HEK293T (cell line): Measurements from ENCODE around the gene NDUFB3.

Experiments
- CTCF ChIA-PET: fragments of 350-600 bp; formaldehyde crosslinking; extraction: SDS; loops from one replicate; lab custom pipeline; 2021; ENCODE audit warnings: antibody characterized with exemption, inconsistent platforms; lab: Yijun Ruan, JAX
- POLR2A ChIA-PET: fragments of 350-600 bp; formaldehyde crosslinking; extraction: SDS; loops from one replicate; lab custom pipeline; 2020; ENCODE audit warnings: antibody characterized with exemption, inconsistent platforms; lab: Yijun Ruan, JAX
- DNase-seq: peaks from one replicate; pipeline ENCODE4 v3.0.0; 2012; ENCODE audit warnings: mixed read lengths; ENCODE audit errors: extremely low spot score
- ARNT ChIP-seq: fragments of 450-650 bp; IDR thresholded peaks from 2 replicates; pipeline ENCODE4 v1.6.1; 2017; ENCODE audit warnings: mild to moderate bottlenecking
- BHLHE40 ChIP-seq: fragments of 450-650 bp; IDR thresholded peaks from 2 replicates; pipeline ENCODE4 v1.6.1; 2016; ENCODE audit warnings: mild to moderate bottlenecking, moderate library complexity, borderline replicate concordance
- CTBP1 ChIP-seq: fragments of 450-650 bp; IDR thresholded peaks from 2 replicates; pipeline ENCODE4 v1.6.1; 2016; ENCODE audit warnings: borderline replicate concordance
- ELF4 ChIP-seq: fragments of 450-650 bp; IDR thresholded peaks from 2 replicates; pipeline ENCODE4 v1.6.1; 2017; ENCODE audit warnings: antibody characterized with exemption
- FOXA1 ChIP-seq: fragments of 450-650 bp; IDR thresholded peaks from 2 replicates; pipeline ENCODE4 v1.6.1; 2016; ENCODE audit warnings: mild to moderate bottlenecking
- FOXK2 ChIP-seq: fragments of 450-650 bp; IDR thresholded peaks from 2 replicates; pipeline ENCODE4 v1.6.1; 2016; ENCODE audit warnings: mild to moderate bottlenecking
- FOXM1 ChIP-seq: fragments of 450-650 bp; IDR thresholded peaks from 2 replicates; pipeline ENCODE4 v1.6.1; 2017; ENCODE audit warnings: mild to moderate bottlenecking, borderline replicate concordance
- HDGF ChIP-seq: fragments of 450-650 bp; IDR thresholded peaks from 2 replicates; pipeline ENCODE4 v1.6.1; 2017; ENCODE audit warnings: antibody characterized with exemption, borderline replicate concordance
- L3MBTL2 ChIP-seq: fragments of 450-650 bp; conservative IDR thresholded peaks from 2 replicates; pipeline ENCODE4 v1.6.1; 2016; ENCODE audit warnings: mild to moderate bottlenecking
- LEF1 ChIP-seq: fragments of 450-650 bp; IDR thresholded peaks from 2 replicates; pipeline ENCODE4 v1.6.1; 2017; ENCODE audit warnings: mild to moderate bottlenecking, borderline replicate concordance
- NFRKB ChIP-seq: fragments of 450-650 bp; IDR thresholded peaks from 2 replicates; pipeline ENCODE4 v1.6.1; 2016; ENCODE audit warnings: mild to moderate bottlenecking, moderate library complexity
- SP1 ChIP-seq: fragments of 450-650 bp; IDR thresholded peaks from 2 replicates; pipeline ENCODE4 v1.6.1; 2017
- SUZ12 ChIP-seq: fragments of 450-650 bp; IDR thresholded peaks from 2 replicates; pipeline ENCODE4 v1.6.1; 2016; ENCODE audit warnings: mild to moderate bottlenecking
- TARDBP ChIP-seq: fragments of 450-650 bp; IDR thresholded peaks from 2 replicates; pipeline ENCODE4 v1.6.1; 2016
- ZNF384 ChIP-seq: fragments of 450-650 bp; IDR thresholded peaks from 2 replicates; pipeline ENCODE4 v1.6.1; 2016
- TF ChIP-seq, protein P1 (sequence below): fragments of 450-650 bp; IDR thresholded peaks from 2 replicates; pipeline ENCODE4 v1.6.1; 2016

Gene NDUFB3

DNA sequence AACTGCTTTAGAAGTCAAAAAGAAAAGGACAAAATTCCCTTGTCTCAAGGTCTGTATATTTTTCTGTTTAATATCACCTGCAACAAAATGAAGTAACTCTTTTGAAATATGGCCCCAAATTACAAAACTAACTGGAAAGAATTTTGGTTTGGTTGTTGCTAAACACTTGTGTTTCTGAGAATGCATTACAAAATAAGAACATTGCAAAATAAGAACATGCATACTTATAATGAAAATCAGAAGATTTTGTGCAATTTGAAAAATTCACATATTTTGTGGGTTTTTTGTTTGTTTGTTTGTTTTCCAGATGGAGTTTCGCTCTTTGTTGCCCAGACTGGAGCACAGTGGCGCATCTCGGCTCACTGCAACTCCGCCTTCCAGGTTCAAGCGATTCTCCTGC, 21.8 kb downstream of the NDUFB3 start:
- CTCF ChIA-PET: no interaction called here
- POLR2A ChIA-PET: no interaction called here
- no peak for DNase-seq
- no peak for TF ChIP-seq L3MBTL2
- TF ChIP-seq HDGF: no peak
- TF ChIP-seq BHLHE40: no peak
- TF ChIP-seq FOXK2: no peak
- TF ChIP-seq FOXA1: no peak

DNA sequence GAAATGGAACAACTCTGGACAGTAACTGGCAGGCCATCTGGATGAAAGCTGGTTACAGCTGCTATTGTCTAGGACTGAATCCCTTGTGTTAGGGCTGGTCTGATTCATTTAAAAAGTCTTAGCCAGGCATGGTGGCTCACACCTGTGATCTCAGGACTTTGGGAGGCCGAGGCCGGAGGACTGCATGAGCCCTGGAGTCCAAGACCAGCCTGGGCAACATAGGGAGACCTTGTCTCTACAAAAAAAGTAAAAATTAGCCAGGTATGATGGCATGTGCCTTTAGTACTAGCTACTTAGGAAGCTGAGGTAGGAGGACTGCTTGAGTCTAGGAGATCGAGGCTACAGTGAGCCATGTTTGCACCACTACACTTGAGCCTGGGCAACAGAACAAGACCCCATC, 28.7 kb downstream of the NDUFB3 start:
- ChIA-PET CTCF (no interaction called here), POLR2A (no interaction called here)
- TF ChIP-seq HDGF (no peak), LEF1 (no peak), BHLHE40 (no peak), SP1 (no peak), FOXK2 (no peak), FOXA1 (no peak), ELF4 (no peak), TARDBP (no peak), SUZ12 (no peak), ARNT (no peak)
- TF ChIP-seq, protein P1, sequence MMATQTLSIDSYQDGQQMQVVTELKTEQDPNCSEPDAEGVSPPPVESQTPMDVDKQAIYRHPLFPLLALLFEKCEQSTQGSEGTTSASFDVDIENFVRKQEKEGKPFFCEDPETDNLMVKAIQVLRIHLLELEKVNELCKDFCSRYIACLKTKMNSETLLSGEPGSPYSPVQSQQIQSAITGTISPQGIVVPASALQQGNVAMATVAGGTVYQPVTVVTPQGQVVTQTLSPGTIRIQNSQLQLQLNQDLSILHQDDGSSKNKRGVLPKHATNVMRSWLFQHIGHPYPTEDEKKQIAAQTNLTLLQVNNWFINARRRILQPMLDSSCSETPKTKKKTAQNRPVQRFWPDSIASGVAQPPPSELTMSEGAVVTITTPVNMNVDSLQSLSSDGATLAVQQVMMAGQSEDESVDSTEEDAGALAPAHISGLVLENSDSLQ: no peak
- no peak for DNase-seq

DNA sequence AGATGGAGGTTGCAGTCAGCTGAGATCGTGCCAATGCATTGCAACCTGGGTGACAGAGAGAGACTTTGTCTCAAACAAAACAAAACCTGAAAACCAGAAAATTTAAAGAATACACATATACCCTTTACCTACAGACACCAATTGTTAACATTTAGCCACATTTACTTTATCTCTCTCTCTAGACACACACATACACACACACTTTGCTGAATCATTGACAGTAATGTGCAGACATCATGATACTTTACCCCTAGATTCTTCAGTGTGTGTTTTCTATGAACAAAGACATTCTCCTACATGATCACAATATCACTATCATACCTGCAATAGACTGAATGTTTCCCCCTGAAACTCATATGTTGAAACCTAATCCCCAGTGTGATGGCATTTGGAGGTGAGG, 34.0 kb downstream of the NDUFB3 start:
- no peak for DNase-seq
- TF ChIP-seq HDGF (no peak), NFRKB (no peak)
- ChIA-PET POLR2A (interaction anchor here (1.1 to 1.2 kb wide), 2 partner anchors 11 to 13 kb away, joined by 3 to 5 read pairs; partner anchors contain the start of gene CFLAR), CTCF (no interaction called here)

DNA sequence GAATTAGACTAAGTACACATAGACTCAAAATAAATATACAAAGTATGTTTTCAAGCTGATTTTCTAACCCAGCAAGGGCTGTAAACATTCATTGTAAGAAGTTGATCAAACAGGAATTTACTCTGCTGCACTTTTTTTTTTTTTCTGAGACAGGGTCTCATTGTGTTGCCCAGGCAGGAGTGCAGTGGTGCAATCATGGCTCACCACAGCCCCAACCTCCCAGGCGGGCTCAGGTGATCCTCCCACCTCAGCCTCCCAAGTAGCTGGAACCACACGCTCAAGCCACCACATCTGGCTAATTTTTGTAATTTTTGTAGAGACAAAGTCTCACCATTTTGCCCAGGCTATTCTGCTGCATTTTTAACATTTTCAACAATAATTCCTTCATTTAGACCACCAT, 35.8 kb downstream of the NDUFB3 start:
- no peak for DNase-seq
- ChIA-PET CTCF (interaction anchor here (0.7 kb wide), 1 partner anchor 144 kb away, joined by 8 read pairs; the partner anchor contains the start of gene ORC2), POLR2A (no interaction called here)
- no peak for TF ChIP-seq ARNT
- TF ChIP-seq TARDBP: no peak
- TF ChIP-seq ZNF384: no peak
- no peak for TF ChIP-seq FOXM1

DNA sequence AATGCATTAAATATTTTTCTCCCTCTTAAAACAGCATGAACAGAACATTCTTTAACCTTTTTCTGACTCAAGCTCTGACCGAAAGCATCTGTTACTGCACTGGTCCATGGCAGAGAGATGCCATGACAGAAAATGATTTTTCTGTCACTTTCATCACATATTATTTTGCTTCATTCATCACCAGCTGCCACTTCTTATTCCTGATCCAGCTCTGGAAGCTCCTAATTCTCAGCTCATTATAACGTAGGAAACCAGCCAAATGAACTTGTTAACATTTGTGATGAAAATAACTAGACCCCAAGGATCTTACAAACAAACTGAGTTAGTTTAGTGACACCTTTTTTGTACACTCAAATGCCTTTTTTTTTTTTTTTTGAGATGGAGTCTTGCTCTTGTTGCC, 36.5 kb downstream of the NDUFB3 start:
- no peak for TF ChIP-seq SUZ12
- no peak for TF ChIP-seq SP1
- TF ChIP-seq FOXA1: no peak
- no peak for TF ChIP-seq ZNF384
- TF ChIP-seq ARNT: no peak
- no peak for TF ChIP-seq HDGF
- TF ChIP-seq ELF4: no peak
- TF ChIP-seq, protein P1: no peak
- no peak for TF ChIP-seq CTBP1
- no peak for TF ChIP-seq NFRKB
- DNase-seq: no peak
- POLR2A ChIA-PET: interaction anchor here (1.2 kb wide), 1 partner anchor 219 kb away, joined by 3 read pairs; the partner anchor contains the start of genes NIF3L1 and PPIL3
- CTCF ChIA-PET: no interaction called here

DNA sequence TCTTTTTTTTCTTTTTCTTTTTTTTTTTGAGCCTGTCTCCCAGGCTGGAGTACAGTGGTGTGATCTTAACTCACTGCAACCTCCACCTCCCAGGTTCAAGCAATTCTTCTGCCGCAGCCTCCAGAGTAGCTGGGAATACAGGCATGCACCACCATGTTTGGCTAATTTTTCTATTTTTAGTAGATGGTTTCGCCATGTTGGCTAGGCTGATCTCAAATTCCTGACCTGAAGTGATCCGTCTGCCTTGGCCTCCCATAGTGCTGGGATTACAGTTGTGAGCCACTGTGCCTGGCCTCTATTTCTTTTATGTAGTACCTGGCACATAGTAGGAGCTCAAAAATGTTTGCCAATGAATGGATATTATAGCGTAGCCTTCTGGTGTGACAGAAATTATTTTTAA, 37.4 kb downstream of the NDUFB3 start:
- no peak for TF ChIP-seq SUZ12
- TF ChIP-seq ZNF384: no peak
- no peak for TF ChIP-seq SP1
- TF ChIP-seq LEF1: no peak
- TF ChIP-seq, protein P1: no peak
- TF ChIP-seq CTBP1: no peak
- no peak for TF ChIP-seq FOXK2
- TF ChIP-seq BHLHE40: no peak
- no peak for TF ChIP-seq HDGF
- no peak for TF ChIP-seq L3MBTL2
- TF ChIP-seq FOXA1: no peak
- no peak for TF ChIP-seq FOXM1
- TF ChIP-seq TARDBP: no peak
- no peak for TF ChIP-seq ELF4
- ChIA-PET CTCF (no interaction called here), POLR2A (interaction anchor here (0.6 to 1.2 kb wide), 2 partner anchors 50 to 220 kb away, joined by 3 read pairs; partner anchors contain the start of genes NIF3L1 and PPIL3)
- DNase-seq: no peak

DNA sequence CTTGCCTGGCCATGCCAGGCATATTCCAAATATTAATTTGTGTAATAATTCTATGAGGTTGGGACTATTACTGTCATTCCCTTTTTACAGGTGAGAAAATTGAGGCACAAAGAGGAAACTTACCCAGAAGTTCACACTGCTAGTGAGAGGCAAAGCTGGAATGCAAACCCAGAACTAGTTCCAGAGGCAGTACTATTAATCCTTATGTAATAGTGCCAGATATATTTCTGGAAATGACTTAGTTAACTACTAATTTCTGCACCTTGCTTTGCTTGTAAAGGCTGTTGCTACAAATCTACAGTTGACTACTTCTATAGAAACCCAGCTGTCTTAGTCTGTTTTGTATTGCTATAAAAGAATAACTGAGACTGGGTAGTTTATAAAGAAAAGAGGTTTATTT, 38.8 kb downstream of the NDUFB3 start:
- TF ChIP-seq LEF1 (no peak), L3MBTL2 (no peak), TARDBP (no peak), SUZ12 (no peak), NFRKB (no peak), FOXK2 (no peak)
- ChIA-PET CTCF (no interaction called here), POLR2A (no interaction called here)
- no peak for DNase-seq

DNA sequence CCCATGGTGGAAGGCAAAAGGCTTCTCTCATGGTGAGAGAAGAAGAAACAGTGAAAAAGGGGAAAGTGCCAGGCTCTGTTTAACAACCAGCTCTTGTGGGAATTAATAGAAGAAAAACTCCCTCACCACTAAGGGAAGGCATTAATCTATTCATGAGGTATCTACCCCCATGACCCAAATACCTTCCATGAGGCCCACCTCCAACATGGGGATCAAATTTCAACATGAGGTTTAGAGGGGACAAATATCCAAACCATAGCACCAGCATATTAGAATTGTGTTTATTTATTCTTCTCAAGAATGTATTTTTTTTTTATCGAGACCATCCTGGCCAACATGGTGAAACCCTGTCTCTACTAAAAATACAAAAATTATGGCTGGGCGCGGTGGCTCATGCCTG, 39.3 kb downstream of the NDUFB3 start:
- TF ChIP-seq FOXK2 (no peak), CTBP1 (no peak), HDGF (no peak), SP1 (no peak)
- no peak for DNase-seq
- ChIA-PET POLR2A (no interaction called here), CTCF (no interaction called here)
